Effector CD4-positive, alpha-beta T cell (primary cell): ENCODE measurements around the gene DSPP.

Experiments
- DNase-seq: peaks from one replicate; pipeline ENCODE4 v3.0.0-alpha.2; 2020

Gene DSPP

DNA sequence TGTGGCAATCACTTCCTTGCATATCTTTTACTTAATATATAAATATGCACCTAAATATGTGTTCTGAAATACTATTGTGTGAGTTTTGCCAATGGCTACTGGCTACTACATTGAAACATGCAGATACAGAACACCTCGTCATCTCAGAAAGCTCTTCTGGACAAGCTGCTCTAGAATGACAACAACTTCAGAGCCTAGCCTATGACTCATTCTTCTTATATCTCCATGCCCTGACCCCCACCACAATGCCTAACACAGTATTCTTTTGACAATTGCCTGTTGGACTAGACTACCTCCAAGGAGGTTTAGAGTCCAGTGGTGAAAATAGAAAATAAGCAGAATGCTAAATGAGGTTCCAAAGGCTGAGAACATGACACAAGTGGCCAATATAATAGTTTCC lies 24.1 kb downstream of the DSPP start:
- no peak for DNase-seq

DNA sequence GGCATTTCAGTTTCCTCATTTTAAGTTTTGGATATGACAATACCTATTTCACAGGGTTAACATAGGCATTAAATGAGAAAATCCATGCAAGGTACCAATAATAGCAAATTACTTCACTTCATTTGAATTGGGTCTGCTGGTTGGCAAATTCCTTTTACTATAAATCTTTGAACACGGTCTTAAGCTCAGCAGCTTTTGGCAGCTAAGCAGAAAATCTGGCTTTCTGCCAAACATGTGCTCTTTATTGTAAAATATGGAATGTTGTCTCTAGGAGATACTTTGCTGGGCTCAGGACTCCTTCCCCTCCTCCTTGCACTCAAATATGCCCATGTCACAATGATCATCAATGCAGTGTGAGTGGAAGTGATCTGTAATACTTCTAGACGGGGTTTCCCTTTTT lies 24.9 kb downstream of the DSPP start:
- no peak for DNase-seq

DNA sequence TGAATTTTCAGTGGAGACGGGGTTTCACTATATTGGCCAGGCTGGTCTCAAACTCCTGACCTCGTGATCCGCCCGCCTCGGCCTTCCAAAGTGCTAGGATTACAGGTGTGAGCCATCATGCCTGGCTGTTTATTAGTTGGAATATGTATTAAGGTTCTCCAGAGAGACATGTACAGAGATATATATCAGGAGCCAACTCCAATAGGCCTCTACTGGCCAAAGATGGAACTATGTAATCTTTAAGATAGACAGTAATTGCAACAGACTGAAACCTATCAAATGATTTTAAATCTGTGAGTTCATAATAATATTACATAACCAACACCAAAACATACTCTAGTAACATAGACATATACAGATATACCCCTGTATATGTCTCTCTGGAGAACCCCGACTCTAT lies 36.0 kb downstream of the DSPP start:
- no peak for DNase-seq

DNA sequence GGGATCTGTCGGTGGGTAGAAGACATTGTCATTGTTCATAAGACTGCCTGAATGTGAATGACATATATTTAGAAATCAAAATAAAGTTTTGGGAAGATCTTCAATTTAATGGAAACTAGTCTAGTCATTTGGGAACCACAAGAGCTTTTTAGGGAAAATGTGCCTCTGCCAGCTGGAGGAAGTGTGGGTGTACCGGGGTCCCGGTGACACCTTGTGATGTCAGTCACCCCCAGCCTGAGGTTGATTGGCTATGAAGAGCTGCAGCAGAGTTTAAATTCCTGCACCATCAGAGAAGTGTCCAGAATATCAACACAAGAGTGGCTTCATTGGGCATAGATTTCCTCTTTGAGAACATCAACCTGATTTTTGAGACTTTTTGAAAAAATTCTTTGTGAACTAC lies 41.7 kb downstream of the DSPP start, which contains the start of gene DMP1:
TSS of gene DMP1 (plus strand) at position 301 of the 400 bp plus-strand sequence. CDS start 6,213 bp downstream, outside the sequence.
- no peak for DNase-seq

DNA sequence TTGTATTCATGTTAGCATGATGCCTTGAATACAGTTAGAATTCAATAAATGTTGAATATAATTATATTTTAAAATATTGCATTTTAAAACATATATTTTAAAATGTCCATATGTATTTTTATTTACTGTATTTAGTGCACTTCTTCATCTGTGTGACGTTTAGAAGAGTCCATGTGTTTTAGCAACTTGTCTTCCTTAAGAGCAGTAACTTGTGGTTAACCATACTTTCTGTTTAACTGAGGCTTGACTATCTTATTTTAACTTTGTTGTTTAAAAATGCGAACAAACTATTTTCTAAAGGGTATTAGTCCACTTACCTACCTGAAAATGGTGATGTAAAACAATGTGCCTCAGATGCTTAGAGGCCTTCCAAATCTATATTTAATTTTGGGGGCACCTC lies 42.6 kb downstream of the DSPP start:
- DNase-seq = no peak

DNA sequence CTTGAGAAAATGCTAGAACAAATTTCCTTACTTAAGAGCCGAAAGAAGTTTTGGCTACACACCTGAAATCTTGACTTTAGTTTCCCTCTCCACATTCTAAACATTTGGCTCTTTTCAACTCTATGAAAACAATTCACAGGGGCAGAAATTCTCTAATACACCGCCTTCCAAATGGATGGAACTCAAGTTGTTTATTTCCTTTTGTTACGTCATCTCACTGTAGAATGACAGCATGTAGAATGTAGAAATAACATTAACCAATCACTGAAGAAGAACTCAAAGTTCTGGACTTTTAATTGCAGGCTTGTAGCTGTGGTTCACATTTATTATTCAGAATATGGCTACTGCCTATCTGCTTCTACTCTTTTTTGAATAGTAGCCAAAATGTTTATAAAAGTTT lies 43.6 kb downstream of the DSPP start:
- DNase-seq = no peak

DNA sequence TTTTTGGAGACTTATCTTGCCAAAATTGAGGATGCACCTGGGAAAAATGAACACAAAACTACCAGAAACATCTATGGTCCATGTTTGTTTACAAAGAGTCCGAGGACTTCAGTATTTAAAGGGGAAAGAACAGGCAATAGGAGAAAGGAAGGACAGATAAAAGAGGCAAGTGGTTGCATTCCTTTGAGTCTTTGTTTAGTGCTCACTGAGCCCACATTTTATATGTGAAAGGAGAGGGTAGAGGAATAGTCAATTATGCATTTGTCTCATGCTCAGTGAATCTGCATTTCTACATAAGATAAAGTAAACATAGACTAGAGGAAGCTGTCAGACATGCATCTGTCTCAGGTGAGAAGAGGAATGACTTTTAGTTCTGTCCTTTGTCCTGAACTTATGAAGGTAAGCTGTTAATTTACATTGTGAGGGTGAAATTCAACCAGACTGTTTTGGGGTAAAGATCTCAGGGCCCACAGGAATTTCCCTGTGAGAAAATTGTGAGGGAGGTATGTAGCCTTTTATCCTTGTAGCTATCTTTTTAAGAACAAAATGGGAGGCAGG lies 46.2 kb downstream of the DSPP start:
- DNase-seq = no peak

DNA sequence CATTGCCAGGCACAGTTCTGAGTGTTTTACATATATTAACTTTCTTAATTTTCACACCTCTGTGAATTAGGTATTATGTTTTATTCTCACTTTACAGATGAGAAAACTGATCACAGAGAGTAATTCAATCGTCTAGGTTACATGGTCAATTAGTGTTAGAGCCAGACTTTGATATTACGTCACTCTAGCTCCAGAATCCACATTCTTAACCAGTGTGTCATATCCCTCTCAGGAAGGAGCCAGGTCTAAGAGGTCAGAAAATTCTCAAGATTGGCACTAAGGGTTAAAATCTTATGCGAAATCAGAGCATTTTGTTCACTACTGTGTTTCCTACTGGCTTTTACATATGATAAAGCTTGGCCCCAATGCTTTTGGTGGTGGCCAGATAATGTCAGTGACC lies 49.2 kb downstream of the DSPP start:
- DNase-seq = no peak

DNA sequence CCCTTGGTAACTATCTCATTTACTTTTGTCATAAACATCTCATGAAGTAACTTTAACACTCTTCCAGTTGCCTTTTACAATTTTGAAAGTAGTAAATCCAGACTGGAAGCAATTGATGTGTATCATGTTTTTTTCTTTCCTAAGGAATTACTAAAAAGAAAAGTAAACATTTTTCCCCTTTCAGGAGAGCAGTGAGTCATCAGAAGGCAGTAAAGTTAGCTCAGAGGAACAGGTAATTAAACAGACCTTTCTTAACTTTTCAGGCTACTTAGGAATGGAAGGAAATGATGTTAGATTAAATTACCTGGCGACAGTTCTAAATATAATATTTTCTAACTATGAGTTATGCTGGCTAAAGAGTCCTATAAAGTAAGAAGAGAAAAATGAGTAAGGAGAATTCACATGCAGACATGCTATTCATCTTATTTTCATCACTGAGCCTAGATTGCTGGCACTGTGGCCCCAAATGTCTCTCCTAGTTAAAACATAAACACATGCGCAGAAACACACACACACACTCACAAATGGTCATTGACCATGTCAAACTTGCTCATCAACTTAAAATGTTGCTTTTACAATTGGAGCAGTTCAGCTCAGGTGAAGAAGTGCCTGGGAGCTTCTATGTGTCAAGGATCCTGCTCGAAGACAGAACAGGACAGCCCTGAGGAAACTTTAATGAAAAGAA lies 51.1 kb downstream of the DSPP start:
- DNase-seq = no peak

DNA sequence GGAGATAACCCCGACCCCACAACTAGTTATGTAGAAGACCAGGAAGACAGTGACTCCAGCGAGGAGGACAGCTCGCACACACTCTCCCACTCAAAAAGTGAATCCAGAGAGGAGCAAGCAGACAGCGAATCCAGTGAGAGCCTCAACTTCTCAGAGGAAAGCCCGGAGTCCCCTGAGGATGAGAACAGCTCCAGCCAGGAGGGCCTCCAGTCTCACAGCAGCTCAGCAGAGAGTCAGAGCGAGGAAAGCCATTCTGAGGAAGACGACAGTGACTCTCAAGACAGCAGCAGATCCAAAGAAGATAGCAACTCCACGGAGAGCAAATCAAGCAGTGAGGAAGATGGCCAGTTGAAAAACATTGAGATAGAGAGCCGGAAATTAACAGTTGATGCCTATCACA lies 54.5 kb downstream of the DSPP start:
- DNase-seq = no peak
